GM12878 (cell line): ENCODE data around the gene PTTG1. TPM values are rescaled to one million over a fixed set of nuclear protein-coding genes. Genes with fewer than 3 reads are reported as not detected.
A peak's percentile ranks its signal among the peaks of the same experiment; 100 is the strongest.

ENCODE experiments used
- ATAC-seq: fragments of 200-7000 bp; cut with Tn5 transposase; 3 replicates; pipeline ENCODE4 v1.9.1; 2020; ENCODE audit warnings: mild to moderate bottlenecking, moderate library complexity
- BruUV-seq: library from RNA; stranded (reverse); fragments of 400-500 nt; replicated peaks from 2 replicates; lab custom pipeline; 2021; lab: Mats Ljungman, UMichigan
- CTCF ChIA-PET: fragments of 300-600 bp; sonication (Branson Sonifier 250); formaldehyde crosslinking; extraction: SDS; loops from one replicate; lab custom pipeline; 2021; ENCODE audit warnings: inconsistent platforms; lab: Yijun Ruan, JAX
- POLR2A ChIA-PET: fragments of 350-600 bp; formaldehyde crosslinking; extraction: SDS; loops from one replicate; lab custom pipeline; 2021; ENCODE audit warnings: inconsistent platforms; lab: Charles Lee
- RAD21 ChIA-PET: fragments of 300-600 bp; sonication (Branson Sonifier 250); formaldehyde crosslinking; loops from one replicate; lab custom pipeline; 2023; ENCODE audit warnings: antibody characterized with exemption; ENCODE audit not compliant: unreplicated experiment; lab: Charles Lee
- SMC1A ChIA-PET: fragments of 300-600 bp; sonication (Branson Sonifier 250); formaldehyde crosslinking; loops from one replicate; lab custom pipeline; 2023; ENCODE audit not compliant: unreplicated experiment, uncharacterized antibody; lab: Charles Lee
- DNase-seq: peaks from one replicate; pipeline ENCODE4 v3.0.0-alpha.2; 2011; ENCODE audit warnings: low read depth, low spot score
- FAIRE-seq: peaks from 3 replicates; lab custom pipeline; 2011; peaks lifted over from hg19 to GRCh38; lab: Jason Lieb, UNC
- H2AFZ ChIP-seq: 2 replicates; pipeline ENCODE4 v1.6.0; 2011; ENCODE audit warnings: low read depth, low read length, control low read depth; ENCODE audit not compliant: control insufficient read depth
- H3K27ac ChIP-seq: 2 replicates; pipeline ENCODE4 v1.5.1; 2011; ENCODE audit warnings: control low read depth; ENCODE audit not compliant: control insufficient read depth, insufficient read depth
- H3K27me3 ChIP-seq, 2 experiments: replicated peaks in 1 of 2; 2 replicates each; pipeline versions ENCODE4 v1.6.0 to v1.6.1; 2011; ENCODE audit warnings: low read length in 1 of 2; ENCODE audit not compliant: control insufficient read depth in 2 of 2, insufficient read depth in 2 of 2
- H3K36me3 ChIP-seq, 2 experiments: 2 replicates each; pipeline ENCODE4 v1.5.1; 2011; ENCODE audit warnings: low read length in 1 of 2; ENCODE audit not compliant: control insufficient read depth in 2 of 2, insufficient read depth in 2 of 2
- H3K4me1 ChIP-seq: 2 replicates; pipeline ENCODE4 v1.6.1; 2011; ENCODE audit warnings: mild to moderate bottlenecking, low read length, moderate library complexity, mixed read lengths; ENCODE audit not compliant: control insufficient read depth, insufficient read depth
- H3K4me2 ChIP-seq: 2 replicates; pipeline ENCODE4 v1.6.0; 2011; ENCODE audit warnings: control low read depth; ENCODE audit not compliant: control insufficient read depth, insufficient read depth
- H3K4me3 ChIP-seq: fragments of 200-600 bp; sonication (generic); 2 replicates; pipeline ENCODE4 v1.5.1; 2016
- H3K79me2 ChIP-seq: 2 replicates; pipeline ENCODE4 v1.6.0; 2011; ENCODE audit warnings: low read length; ENCODE audit not compliant: control insufficient read depth, insufficient read depth
- H3K9ac ChIP-seq: 2 replicates; pipeline ENCODE4 v1.8.0; 2011; ENCODE audit warnings: low read length, control low read depth, mixed read lengths; ENCODE audit not compliant: control insufficient read depth, insufficient read depth
- H3K9me3 ChIP-seq: replicated peaks from 3 replicates; pipeline ENCODE4 v1.5.1; 2011; ENCODE audit warnings: mild to moderate bottlenecking, low read length; ENCODE audit not compliant: control insufficient read depth, insufficient read depth
- H4K20me1 ChIP-seq: 2 replicates; pipeline ENCODE4 v1.6.0; 2011; ENCODE audit not compliant: control insufficient read depth, insufficient read depth
- CBFB ChIP-seq: IDR thresholded peaks from 2 replicates; pipeline ENCODE4 v1.6.1; 2016; ENCODE audit warnings: antibody characterized with exemption, low read depth
- CBX3 ChIP-seq: fragments of 200-600 bp; sonication (generic); IDR thresholded peaks from 2 replicates; pipeline ENCODE4 v1.6.1; 2016; ENCODE audit warnings: low read depth, borderline replicate concordance
- CREB1 ChIP-seq: IDR thresholded peaks from 2 replicates; pipeline ENCODE4 v1.6.1; 2012; ENCODE audit warnings: low read depth, mild to moderate bottlenecking, inconsistent platforms
- DPF2 ChIP-seq: fragments of 450-650 bp; IDR thresholded peaks from 2 replicates; pipeline ENCODE4 v1.6.1; 2017; ENCODE audit warnings: mild to moderate bottlenecking
- IRF4 ChIP-seq: IDR thresholded peaks from 2 replicates; pipeline ENCODE4 v1.6.1; 2011; ENCODE audit warnings: low read depth, low read length
- JUNB ChIP-seq: IDR thresholded peaks from 2 replicates; pipeline ENCODE4 v1.6.1; 2016; ENCODE audit warnings: antibody characterized with exemption, mild to moderate bottlenecking
- KLF5 ChIP-seq: fragments of 450-650 bp; IDR thresholded peaks from 2 replicates; pipeline ENCODE4 v1.6.1; 2014; ENCODE audit warnings: mild to moderate bottlenecking; ENCODE audit not compliant: partially characterized antibody
- LARP7 ChIP-seq: fragments of 450-650 bp; IDR thresholded peaks from 2 replicates; pipeline ENCODE4 v1.6.1; 2017; ENCODE audit warnings: mild to moderate bottlenecking
- NBN ChIP-seq: fragments of 450-650 bp; IDR thresholded peaks from 2 replicates; pipeline ENCODE4 v1.6.1; 2016
- NFYB ChIP-seq: IDR thresholded peaks from 2 replicates; pipeline ENCODE4 v1.6.1; 2011; ENCODE audit warnings: low read depth, mild to moderate bottlenecking, low read length, improper control_type of control experiment, moderate library complexity; ENCODE audit not compliant: insufficient read depth
- NR2C1 ChIP-seq: fragments of 450-650 bp; IDR thresholded peaks from 2 replicates; pipeline ENCODE4 v1.6.1; 2017; ENCODE audit warnings: antibody characterized with exemption, mild to moderate bottlenecking, moderate library complexity
- POLR2AphosphoS5 ChIP-seq: IDR thresholded peaks from 2 replicates; pipeline ENCODE4 v1.6.1; 2011; ENCODE audit warnings: mild to moderate bottlenecking, low read length, inconsistent platforms
- STAT1 ChIP-seq: fragments of 450-650 bp; conservative IDR thresholded peaks from 2 replicates; pipeline ENCODE4 v1.6.1; 2014; ENCODE audit warnings: antibody characterized with exemption, mild to moderate bottlenecking
- TBL1XR1 ChIP-seq: IDR thresholded peaks from 2 replicates; pipeline ENCODE4 v1.6.1; 2012; ENCODE audit warnings: low read depth, low read length, improper control_type of control experiment
- YY1 ChIP-seq: IDR thresholded peaks from 2 replicates; pipeline ENCODE4 v1.6.1; 2011; ENCODE audit warnings: low read depth, mild to moderate bottlenecking, low read length
- ZBED1 ChIP-seq: IDR thresholded peaks from 2 replicates; pipeline ENCODE4 v1.6.1; 2016; ENCODE audit warnings: borderline replicate concordance
- in situ Hi-C: fragments of 300-500 bp; cut with MboI; formaldehyde crosslinking; loops from 9 replicates; pipeline ENCODE4 v1.14.3; 2018; ENCODE audit warnings: mixed read lengths
- intact Hi-C: fragments of 100-400 bp; cut with micrococcal nuclease; formaldehyde crosslinking; loops from one replicate; pipeline ENCODE4 v1.14.2; 2022; ENCODE audit not compliant: unreplicated experiment
- polyA plus RNA-seq, 11 experiments: library from polyadenylated mRNA; depleted of rRNA in 4 of 11; unstranded in 6 of 11; stranded (reverse) in 5 of 11; fragments of >200 nt; fragmentation: Nextera tagmentation in 4 of 11; fragmentation: Illumina TruSeq in 1 of 11; extraction: Ambion mirVana in 4 of 11; extraction: Trizol in 1 of 11; gene quantifications; 1 replicate in 1 of 11; 2 replicates in 10 of 11; pipeline versions ENCODE4 v1.2.1 to v1.2.3, GENCODE V29; 2011 to 2016; ENCODE audit warnings: inconsistent platforms in 2 of 11, missing spikeins in 2 of 11, low read depth in 1 of 11
- total RNA-seq, 4 experiments: library from RNA; depleted of rRNA in 3 of 4; stranded (reverse); fragments of >200 nt in 3 of 4; fragmentation: Illumina TruSeq in 1 of 4; extraction: Trizol in 1 of 4; gene quantifications; 2 replicates each; pipeline versions ENCODE4 v1.2.1 to v1.2.3, GENCODE V29; 2013 to 2021
- TF ChIP-seq, protein P1 (sequence below): IDR thresholded peaks from 2 replicates; pipeline ENCODE4 v1.6.1; 2011; ENCODE audit warnings: borderline replicate concordance, low read depth, mild to moderate bottlenecking, moderate library complexity, low read length; ENCODE audit not compliant: insufficient read depth, poor library complexity, severe bottlenecking
- TF ChIP-seq, protein P2 (sequence below): fragments of 450-650 bp; IDR thresholded peaks from 2 replicates; pipeline ENCODE4 v1.6.1; 2018; ENCODE audit warnings: mild to moderate bottlenecking, low read depth, moderate library complexity; ENCODE audit not compliant: partially characterized antibody
- TF ChIP-seq, protein P3 (sequence below): fragments of 450-650 bp; IDR thresholded peaks from 2 replicates; pipeline ENCODE4 v1.6.1; 2017; ENCODE audit warnings: antibody characterized with exemption, mild to moderate bottlenecking, moderate library complexity

Gene PTTG1
- total and polyA plus RNA-seq, 10 of the 15 experiments (the other 5 are each of a cell fraction or from before 2014, with no cell fraction given) = 154 to 1,033 (median 377) TPM

DNA sequence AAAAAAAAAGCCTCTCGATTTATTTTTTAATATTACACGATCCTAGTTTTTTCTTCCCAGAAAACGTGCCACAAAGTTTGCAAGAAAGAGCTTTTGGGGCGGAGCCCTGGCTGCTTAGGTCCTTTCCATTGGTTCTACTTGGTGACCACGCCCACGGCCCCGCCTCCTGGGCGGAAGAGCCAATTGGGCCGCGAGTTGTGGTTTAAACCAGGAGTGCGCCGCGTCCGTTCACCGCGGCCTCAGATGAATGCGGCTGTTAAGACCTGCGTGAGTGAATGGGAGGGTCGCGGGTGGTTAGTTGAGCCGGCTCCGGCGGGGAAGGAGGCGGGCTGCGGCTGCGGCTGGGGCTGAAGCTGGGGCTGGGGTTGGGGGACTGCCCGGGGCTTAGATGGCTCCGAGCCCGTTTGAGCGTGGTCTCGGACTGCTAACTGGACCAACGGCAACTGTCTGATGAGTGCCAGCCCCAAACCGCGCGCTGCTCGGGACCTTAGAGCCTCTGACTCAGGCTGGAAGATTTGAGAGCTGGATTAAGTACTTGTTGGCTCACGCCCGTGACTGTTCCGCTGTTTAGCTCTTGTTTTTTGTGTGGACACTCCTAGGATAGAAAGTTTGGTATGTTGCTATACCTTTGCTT lies at the start of gene PTTG1 (continued):
- 0 out of 2 replicates have a peak, but pooled peaks have one; percentile 26 for TF ChIP-seq NBN
- TF ChIP-seq LARP7 = no peak
- no peak for TF ChIP-seq ZBED1
- TF ChIP-seq DPF2 = no peak
- 0 out of 2 replicates have a peak, but pooled peaks have one; percentile 26 for TF ChIP-seq YY1
- TF ChIP-seq, protein P1, sequence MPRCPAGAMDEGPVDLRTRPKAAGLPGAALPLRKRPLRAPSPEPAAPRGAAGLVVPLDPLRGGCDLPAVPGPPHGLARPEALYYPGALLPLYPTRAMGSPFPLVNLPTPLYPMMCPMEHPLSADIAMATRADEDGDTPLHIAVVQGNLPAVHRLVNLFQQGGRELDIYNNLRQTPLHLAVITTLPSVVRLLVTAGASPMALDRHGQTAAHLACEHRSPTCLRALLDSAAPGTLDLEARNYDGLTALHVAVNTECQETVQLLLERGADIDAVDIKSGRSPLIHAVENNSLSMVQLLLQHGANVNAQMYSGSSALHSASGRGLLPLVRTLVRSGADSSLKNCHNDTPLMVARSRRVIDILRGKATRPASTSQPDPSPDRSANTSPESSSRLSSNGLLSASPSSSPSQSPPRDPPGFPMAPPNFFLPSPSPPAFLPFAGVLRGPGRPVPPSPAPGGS = no peak

DNA sequence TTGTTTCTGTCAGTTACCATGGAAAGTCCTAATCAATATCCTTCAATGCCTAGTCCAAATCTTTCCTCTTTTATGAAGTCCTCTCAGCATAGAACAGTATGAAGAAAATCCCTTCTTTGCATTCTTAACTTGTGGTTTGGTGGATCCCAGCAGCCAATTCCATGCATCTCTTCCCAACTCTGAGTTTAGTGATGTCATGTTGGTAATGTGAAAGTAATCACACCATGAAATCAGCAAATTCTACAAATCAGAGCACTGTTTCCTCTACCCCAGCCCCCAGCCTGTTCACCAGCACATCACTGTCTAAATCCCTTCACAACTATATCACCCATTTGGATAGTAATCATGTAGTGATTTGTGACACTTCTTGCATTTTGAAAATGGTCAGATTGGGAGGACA lies 46.5 kb upstream of the PTTG1 start:
- SMC1A ChIA-PET = no interaction called here
- ATAC-seq = no peak
- intact Hi-C loops = no loop called here
- no peak for FAIRE-seq
- Histone ChIP-seq H3K4me3 (no peak overlapping the region), H3K4me2 (no peak overlapping the region), H3K4me1 (no peaks in the 10 kb centered on the region), H3K9me3 (no peaks in the 10 kb centered on the region), H3K79me2 (no peaks in the 10 kb centered on the region), H3K27ac (no peak overlapping the region), H3K9ac (no peak overlapping the region), H3K27me3 (peaks cover 2 to 13% of the 10 kb centered on the region in 2 experiments; a peak in 3 of 4 replicates), H3K36me3 (no peaks in the 10 kb centered on the region), H2AFZ (no peak overlapping the region), H4K20me1 (no peaks in the 10 kb centered on the region)
- no peak for DNase-seq
- CTCF ChIA-PET = no interaction called here
- in situ Hi-C loops = no loop called here
- no TSS peak for BruUV-seq
- POLR2A ChIA-PET = no interaction called here
- RAD21 ChIA-PET = no interaction called here
- TF ChIP-seq TBL1XR1 = no peak
- no peak for TF ChIP-seq CBX3
- no peak for TF ChIP-seq CREB1
- no peak for TF ChIP-seq NR2C1
- TF ChIP-seq, protein P2, sequence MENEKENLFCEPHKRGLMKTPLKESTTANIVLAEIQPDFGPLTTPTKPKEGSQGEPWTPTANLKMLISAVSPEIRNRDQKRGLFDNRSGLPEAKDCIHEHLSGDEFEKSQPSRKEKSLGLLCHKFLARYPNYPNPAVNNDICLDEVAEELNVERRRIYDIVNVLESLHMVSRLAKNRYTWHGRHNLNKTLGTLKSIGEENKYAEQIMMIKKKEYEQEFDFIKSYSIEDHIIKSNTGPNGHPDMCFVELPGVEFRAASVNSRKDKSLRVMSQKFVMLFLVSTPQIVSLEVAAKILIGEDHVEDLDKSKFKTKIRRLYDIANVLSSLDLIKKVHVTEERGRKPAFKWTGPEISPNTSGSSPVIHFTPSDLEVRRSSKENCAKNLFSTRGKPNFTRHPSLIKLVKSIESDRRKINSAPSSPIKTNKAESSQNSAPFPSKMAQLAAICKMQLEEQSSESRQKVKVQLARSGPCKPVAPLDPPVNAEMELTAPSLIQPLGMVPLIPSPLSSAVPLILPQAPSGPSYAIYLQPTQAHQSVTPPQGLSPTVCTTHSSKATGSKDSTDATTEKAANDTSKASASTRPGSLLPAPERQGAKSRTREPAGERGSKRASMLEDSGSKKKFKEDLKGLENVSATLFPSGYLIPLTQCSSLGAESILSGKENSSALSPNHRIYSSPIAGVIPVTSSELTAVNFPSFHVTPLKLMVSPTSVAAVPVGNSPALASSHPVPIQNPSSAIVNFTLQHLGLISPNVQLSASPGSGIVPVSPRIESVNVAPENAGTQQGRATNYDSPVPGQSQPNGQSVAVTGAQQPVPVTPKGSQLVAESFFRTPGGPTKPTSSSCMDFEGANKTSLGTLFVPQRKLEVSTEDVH = no peak
- no peak for TF ChIP-seq POLR2AphosphoS5
- no peak for TF ChIP-seq NFYB
- no peak for TF ChIP-seq IRF4
- TF ChIP-seq STAT1 = no peak
- TF ChIP-seq, protein P3, sequence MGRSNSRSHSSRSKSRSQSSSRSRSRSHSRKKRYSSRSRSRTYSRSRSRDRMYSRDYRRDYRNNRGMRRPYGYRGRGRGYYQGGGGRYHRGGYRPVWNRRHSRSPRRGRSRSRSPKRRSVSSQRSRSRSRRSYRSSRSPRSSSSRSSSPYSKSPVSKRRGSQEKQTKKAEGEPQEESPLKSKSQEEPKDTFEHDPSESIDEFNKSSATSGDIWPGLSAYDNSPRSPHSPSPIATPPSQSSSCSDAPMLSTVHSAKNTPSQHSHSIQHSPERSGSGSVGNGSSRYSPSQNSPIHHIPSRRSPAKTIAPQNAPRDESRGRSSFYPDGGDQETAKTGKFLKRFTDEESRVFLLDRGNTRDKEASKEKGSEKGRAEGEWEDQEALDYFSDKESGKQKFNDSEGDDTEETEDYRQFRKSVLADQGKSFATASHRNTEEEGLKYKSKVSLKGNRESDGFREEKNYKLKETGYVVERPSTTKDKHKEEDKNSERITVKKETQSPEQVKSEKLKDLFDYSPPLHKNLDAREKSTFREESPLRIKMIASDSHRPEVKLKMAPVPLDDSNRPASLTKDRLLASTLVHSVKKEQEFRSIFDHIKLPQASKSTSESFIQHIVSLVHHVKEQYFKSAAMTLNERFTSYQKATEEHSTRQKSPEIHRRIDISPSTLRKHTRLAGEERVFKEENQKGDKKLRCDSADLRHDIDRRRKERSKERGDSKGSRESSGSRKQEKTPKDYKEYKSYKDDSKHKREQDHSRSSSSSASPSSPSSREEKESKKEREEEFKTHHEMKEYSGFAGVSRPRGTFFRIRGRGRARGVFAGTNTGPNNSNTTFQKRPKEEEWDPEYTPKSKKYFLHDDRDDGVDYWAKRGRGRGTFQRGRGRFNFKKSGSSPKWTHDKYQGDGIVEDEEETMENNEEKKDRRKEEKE = no peak
- TF ChIP-seq KLF5 = no peak
- TF ChIP-seq CBFB = no peak
- TF ChIP-seq JUNB = no peak
